Type B pancreatic cell (in vitro differentiated cells): ENCODE data around the gene CST6. TPM values are rescaled to one million over a fixed set of nuclear protein-coding genes. Genes with fewer than 3 reads are reported as not detected.

ENCODE experiments used
- DNase-seq: peaks from one replicate; pipeline ENCODE4 v3.0.0; 2021; ENCODE audit warnings: mixed read lengths; ENCODE audit not compliant: unreplicated experiment; ENCODE audit errors: extremely low spot score
- H3K27ac Mint-ChIP-seq: 2 replicates; pipeline ENCODE4 v1.8.0; 2021; ENCODE audit warnings: mild to moderate bottlenecking, mixed read lengths
- H3K27me3 Mint-ChIP-seq: 2 replicates; pipeline ENCODE4 v1.8.0; 2021; ENCODE audit warnings: mixed read lengths
- H3K36me3 Mint-ChIP-seq: 2 replicates; pipeline ENCODE4 v1.8.0; 2021; ENCODE audit warnings: mixed read lengths
- H3K4me1 Mint-ChIP-seq: one replicate; pipeline ENCODE4 v1.8.0; 2021; ENCODE audit warnings: mixed read lengths; ENCODE audit not compliant: unreplicated experiment
- H3K4me3 Mint-ChIP-seq: 2 replicates; pipeline ENCODE4 v1.8.0; 2021; ENCODE audit warnings: mild to moderate bottlenecking, mixed read lengths
- H3K9me3 Mint-ChIP-seq: 2 replicates; pipeline ENCODE4 v1.8.0; 2021; ENCODE audit warnings: mixed read lengths
- total RNA-seq: library from RNA; stranded (reverse); gene quantifications from 2 replicates; pipeline ENCODE4 v1.2.1, GENCODE V29; 2021; ENCODE audit warnings: low replicate concordance
- TF ChIP-seq, protein P1 (sequence below): fragments of 200-600 bp; sonication (generic); conservative IDR thresholded peaks from 2 replicates; pipeline ENCODE4 v1.5.0; 2021; ENCODE audit warnings: antibody characterized with exemption, mild to moderate bottlenecking

The CST6 gene
- total RNA-seq, 1 donor from 2014 or later, result not detected

GRCh38 chr11:66048547-66049323, 36.9 kb downstream of the CST6 start, which contains the start of gene GAL3ST3:
Gene GAL3ST3 (minus strand): TSS chr11:66049161. CDS start chr11:66045415, 3,746 bp downstream.
- peaks cover 7% of the 10 kb centered on the region for H3K36me3 Mint-ChIP-seq
- DNase-seq, result no peak
- no peak within 1 kb of the TSS for H3K27ac Mint-ChIP-seq
- peaks cover 11% of the 10 kb centered on the region for H3K27me3 Mint-ChIP-seq
- no peaks in the 10 kb centered on the region for H3K9me3 Mint-ChIP-seq
- TF ChIP-seq, protein P1, sequence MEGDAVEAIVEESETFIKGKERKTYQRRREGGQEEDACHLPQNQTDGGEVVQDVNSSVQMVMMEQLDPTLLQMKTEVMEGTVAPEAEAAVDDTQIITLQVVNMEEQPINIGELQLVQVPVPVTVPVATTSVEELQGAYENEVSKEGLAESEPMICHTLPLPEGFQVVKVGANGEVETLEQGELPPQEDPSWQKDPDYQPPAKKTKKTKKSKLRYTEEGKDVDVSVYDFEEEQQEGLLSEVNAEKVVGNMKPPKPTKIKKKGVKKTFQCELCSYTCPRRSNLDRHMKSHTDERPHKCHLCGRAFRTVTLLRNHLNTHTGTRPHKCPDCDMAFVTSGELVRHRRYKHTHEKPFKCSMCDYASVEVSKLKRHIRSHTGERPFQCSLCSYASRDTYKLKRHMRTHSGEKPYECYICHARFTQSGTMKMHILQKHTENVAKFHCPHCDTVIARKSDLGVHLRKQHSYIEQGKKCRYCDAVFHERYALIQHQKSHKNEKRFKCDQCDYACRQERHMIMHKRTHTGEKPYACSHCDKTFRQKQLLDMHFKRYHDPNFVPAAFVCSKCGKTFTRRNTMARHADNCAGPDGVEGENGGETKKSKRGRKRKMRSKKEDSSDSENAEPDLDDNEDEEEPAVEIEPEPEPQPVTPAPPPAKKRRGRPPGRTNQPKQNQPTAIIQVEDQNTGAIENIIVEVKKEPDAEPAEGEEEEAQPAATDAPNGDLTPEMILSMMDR, result peak; percentile 45
- H3K4me3 Mint-ChIP-seq, result peak within 1 kb of the TSS; percentile 72
- peaks cover 20% of the 10 kb centered on the region for H3K4me1 Mint-ChIP-seq

DNA sequence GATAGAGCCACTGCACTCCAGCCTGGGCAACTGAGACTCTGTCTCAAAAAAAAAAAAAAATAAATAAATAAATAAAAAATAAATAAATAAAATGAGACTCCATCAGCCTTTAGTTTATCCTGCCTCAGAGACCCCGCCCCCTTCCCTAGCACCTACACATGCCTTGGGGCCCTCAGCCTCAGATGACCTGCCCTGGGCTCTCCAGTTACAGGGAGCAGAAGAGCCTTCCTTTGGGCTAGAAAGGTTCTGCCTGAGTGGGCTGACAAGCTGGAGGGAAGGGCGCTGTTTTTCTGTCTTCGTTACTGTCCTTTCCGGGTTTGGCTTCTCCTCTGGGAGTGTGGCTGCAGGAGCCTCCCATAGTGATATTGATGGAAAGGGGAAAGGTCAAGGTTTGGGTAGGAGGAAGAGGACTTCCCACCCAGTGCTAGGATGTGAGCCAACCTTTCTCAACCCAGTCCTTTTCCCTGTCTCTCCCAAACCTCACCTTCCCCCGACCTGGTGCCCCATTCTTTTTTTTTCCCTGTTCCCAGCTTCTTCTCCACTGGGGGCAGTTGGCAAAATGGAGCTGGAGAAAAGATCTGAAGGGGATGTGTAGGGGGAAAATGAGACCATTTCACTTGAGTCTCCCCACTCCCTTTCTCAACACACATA, 38.9 kb downstream of the CST6 start:
- Mint-ChIP-seq H3K27me3 (peaks cover 11% of the 10 kb centered on the region), H3K4me1 (peaks cover 24% of the 10 kb centered on the region), H3K4me3 (peak overlapping the region; percentile 100), H3K36me3 (peaks cover 12% of the 10 kb centered on the region), H3K27ac (peak overlapping the region; percentile 86), H3K9me3 (no peaks in the 10 kb centered on the region)
- TF ChIP-seq, protein P1, result no peak
- DNase-seq, result no peak

- Mint-ChIP-seq H3K36me3 (peaks cover 13% of the 10 kb centered on the region), H3K27ac (peak overlapping the region; percentile 86), H3K9me3 (no peaks in the 10 kb centered on the region), H3K4me1 (peaks cover 24% of the 10 kb centered on the region), H3K27me3 (peaks cover 11% of the 10 kb centered on the region), H3K4me3 (peak overlapping the region; percentile 100)
- DNase-seq, result no peak
- TF ChIP-seq, protein P1, result no peak
These were observed 39.6 kb downstream of the CST6 start for GRCh38 chr11:66051371-66051765.

- no peaks in the 10 kb centered on the region for H3K9me3 Mint-ChIP-seq
- peaks cover 13% of the 10 kb centered on the region for H3K36me3 Mint-ChIP-seq
- H3K4me3 Mint-ChIP-seq, result peak within 1 kb of the TSS; percentile 100
- H3K4me1 Mint-ChIP-seq, result peaks cover 24% of the 10 kb centered on the region
- TF ChIP-seq, protein P1, result no peak
- peaks cover 11% of the 10 kb centered on the region for H3K27me3 Mint-ChIP-seq
- DNase-seq, result peak; percentile 98
- H3K27ac Mint-ChIP-seq, result peak within 1 kb of the TSS; percentile 98
These were observed 40.2 kb downstream of the CST6 start, which contains the start of gene SF3B2 for GRCh38 chr11:66051766-66052663. Gene SF3B2 (plus strand): TSS chr11:66052364. CDS start chr11:66052385, 21 bp downstream.

DNA sequence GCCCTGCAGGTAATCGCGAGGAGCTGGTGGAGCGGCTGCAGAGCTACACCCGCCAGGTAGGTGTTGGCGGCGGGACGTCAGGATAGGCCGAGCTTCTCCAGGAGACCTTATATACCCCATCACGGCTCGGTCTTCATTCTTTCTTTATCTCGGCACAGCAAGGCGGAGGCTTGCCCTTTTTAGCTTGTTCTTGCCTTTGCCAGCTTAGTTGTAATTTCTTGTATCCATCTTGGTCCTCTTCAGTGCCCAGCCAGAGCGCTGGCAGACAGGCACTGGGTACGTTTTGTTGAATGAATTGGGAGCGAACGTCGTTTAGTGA, 40.8 kb downstream of the CST6 start:
- H3K27ac Mint-ChIP-seq, result peak overlapping the region; percentile 98
- TF ChIP-seq, protein P1, result no peak
- no peaks in the 10 kb centered on the region for H3K9me3 Mint-ChIP-seq
- peak overlapping the region; percentile 100 for H3K4me3 Mint-ChIP-seq
- H3K4me1 Mint-ChIP-seq, result peaks cover 24% of the 10 kb centered on the region
- peaks cover 13% of the 10 kb centered on the region for H3K36me3 Mint-ChIP-seq
- DNase-seq, result no peak
- H3K27me3 Mint-ChIP-seq, result peaks cover 11% of the 10 kb centered on the region
